Measurements from ENCODE around the gene STRN4.

Gene STRN4

GRCh38 chr19:46697204-46697960 lies 48.9 kb downstream of the STRN4 start:
- no peak for DNase-seq (ENCODE audit: low spot score)
- in situ Hi-C loops (cut with MboI; ENCODE audit: low pct_unique_long_range_greater_than_20kb, low sequenced_read_pairs, unreplicated experiment), result no loop called here
- TF ChIP-seq CTCF (IDR thresholded peaks at IDR 0.05; ENCODE audit: extremely low read depth, insufficient read depth, missing control alignments), result no peak

DNA sequence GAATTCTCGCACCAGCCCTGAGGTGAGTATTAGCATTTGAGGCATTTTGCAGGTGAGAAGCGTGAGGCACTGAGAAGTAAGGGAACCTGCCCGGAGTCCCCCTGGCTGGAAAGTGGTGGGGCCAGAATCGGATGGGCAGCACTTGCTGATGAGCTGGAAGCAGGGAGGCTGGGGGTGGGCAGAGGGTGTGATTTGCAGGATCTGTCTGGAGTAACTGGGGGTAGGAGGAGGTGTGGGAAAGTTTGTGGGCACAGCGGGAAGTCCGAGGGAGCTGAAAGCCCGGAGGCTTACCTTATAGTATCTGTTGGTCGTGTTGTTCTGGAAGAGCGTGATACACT lies 49.4 kb downstream of the STRN4 start:
- TF ChIP-seq CTCF (IDR thresholded peaks at IDR 0.05; ENCODE audit: extremely low read depth, insufficient read depth, missing control alignments), result no peak
- no peak for DNase-seq (ENCODE audit: low spot score)
- in situ Hi-C loops (cut with MboI; ENCODE audit: low pct_unique_long_range_greater_than_20kb, low sequenced_read_pairs, unreplicated experiment), result no loop called here

DNA sequence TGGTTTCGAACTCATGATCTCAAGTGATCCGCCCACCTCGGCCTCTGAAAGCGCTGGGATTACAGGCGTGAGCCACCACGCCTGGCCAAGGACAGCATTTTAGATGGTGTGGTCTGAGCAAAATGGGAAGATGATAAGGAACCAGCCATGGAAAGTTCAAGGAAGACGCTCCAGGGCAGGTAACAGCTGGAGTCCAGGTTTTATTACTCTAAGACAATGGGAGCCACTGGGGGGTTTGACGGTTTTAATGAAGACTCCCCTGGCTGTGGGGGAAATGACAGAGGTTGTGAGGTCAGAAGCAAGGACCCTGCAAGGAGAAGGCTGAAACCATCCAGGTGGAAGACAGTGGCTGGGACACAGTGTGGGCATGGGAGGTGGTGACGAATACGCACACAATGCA lies 50.2 kb downstream of the STRN4 start:
- in situ Hi-C loops (cut with MboI; ENCODE audit: low pct_unique_long_range_greater_than_20kb, low sequenced_read_pairs, unreplicated experiment), result no loop called here
- no peak for TF ChIP-seq CTCF (IDR thresholded peaks at IDR 0.05; ENCODE audit: extremely low read depth, insufficient read depth, missing control alignments)
- no peak for DNase-seq (ENCODE audit: low spot score)

- no peak for TF ChIP-seq CTCF (IDR thresholded peaks at IDR 0.05; ENCODE audit: extremely low read depth, insufficient read depth, missing control alignments)
- in situ Hi-C loops (cut with MboI; ENCODE audit: low pct_unique_long_range_greater_than_20kb, low sequenced_read_pairs, unreplicated experiment), result no loop called here
- peak; percentile 16 for DNase-seq (ENCODE audit: low spot score)
These were observed 52.5 kb downstream of the STRN4 start for GRCh38 chr19:46693760-46694159.

DNA sequence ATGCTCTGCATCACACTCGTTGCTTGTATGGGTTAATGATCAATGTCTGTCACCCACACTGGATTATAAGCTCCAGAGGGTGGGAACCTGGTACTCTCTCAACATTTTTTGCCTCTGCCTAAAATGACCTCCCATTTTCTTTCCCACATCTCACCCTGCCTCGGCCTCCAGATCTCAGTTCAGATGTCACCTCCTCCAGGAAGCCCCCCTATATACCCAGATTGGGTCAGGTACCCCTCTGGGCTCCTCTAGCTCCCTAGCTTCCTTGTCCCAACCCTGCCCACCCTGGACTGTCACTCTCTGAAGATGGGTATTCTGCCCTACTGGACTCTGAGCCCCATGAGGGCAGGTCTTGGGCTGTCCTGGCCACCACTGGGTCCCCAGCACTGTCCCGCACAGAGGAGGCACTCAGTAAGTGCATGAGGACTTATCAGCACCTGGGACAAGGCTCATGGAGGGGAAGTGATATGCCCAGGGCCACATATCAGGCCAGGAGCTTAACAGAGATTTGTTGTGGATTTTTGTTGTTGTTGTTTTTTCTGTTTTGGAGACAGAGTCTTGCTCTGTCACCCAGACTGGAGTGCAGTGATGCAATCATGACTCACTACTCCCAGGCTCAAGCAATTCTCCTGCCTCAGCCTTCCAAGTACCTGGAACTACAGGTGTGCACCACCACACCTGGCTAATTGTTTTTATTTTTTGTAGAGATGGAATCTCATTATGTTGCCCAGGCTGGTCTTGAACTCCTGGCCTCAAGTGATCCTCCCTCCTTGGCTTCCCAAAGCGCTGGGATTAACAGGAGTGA lies 53.1 kb downstream of the STRN4 start:
- TF ChIP-seq CTCF (IDR thresholded peaks at IDR 0.05; ENCODE audit: extremely low read depth, insufficient read depth, missing control alignments), result no peak
- in situ Hi-C loops (cut with MboI; ENCODE audit: low pct_unique_long_range_greater_than_20kb, low sequenced_read_pairs, unreplicated experiment), result no loop called here
- DNase-seq (ENCODE audit: low spot score), result peak; percentile 5

- in situ Hi-C loops (cut with MboI; ENCODE audit: low pct_unique_long_range_greater_than_20kb, low sequenced_read_pairs, unreplicated experiment), result no loop called here
- no peak for DNase-seq (ENCODE audit: low spot score)
- no peak for TF ChIP-seq CTCF (IDR thresholded peaks at IDR 0.05; ENCODE audit: extremely low read depth, insufficient read depth, missing control alignments)
These were observed 54.3 kb downstream of the STRN4 start for GRCh38 chr19:46691948-46692347.
